Upper lobe of left lung (tissue), 6 donors: ENCODE measurements around the gene RNLS. TPM values are rescaled to one million over a fixed set of nuclear protein-coding genes. Genes with fewer than 3 reads are reported as not detected.
"Not testable (repeated sequence)": the region's sequence is repeated elsewhere in the genome, so short reads cannot be mapped to it uniquely, and the experiment has no call there.

Experiments used
- ATAC-seq, 2 donors: fragments of 200-7000 bp; cut with Tn5 transposase; one replicate each; pipeline ENCODE4 v1.9.1; 2022; ENCODE audit warnings: mild to moderate bottlenecking in 2 of 2, moderate library complexity in 2 of 2; ENCODE audit not compliant: low FRiP score in 2 of 2
- DNase-seq, 2 donors: peaks; one replicate each; pipeline ENCODE4 v3.0.0-alpha.2; 2019 to 2020
- H3K27ac ChIP-seq, 4 donors: fragments of 200-600 bp; sonication (generic); one replicate each; pipeline ENCODE4 v1.5.1; 2016 to 2019
- H3K27me3 ChIP-seq, 4 donors: fragments of 200-600 bp; sonication (generic); one replicate each; pipeline ENCODE4 v1.5.1; 2017 to 2019
- H3K36me3 ChIP-seq, 4 donors: fragments of 200-600 bp; sonication (generic); one replicate each; pipeline ENCODE4 v1.5.1; 2016 to 2019
- H3K4me1 ChIP-seq, 4 donors: fragments of 200-600 bp; sonication (generic); one replicate each; pipeline ENCODE4 v1.5.1; 2018 to 2019
- H3K4me3 ChIP-seq, 4 donors: fragments of 200-600 bp; sonication (generic); one replicate each; pipeline ENCODE4 v1.5.1; 2017 to 2019; ENCODE audit warnings: mild to moderate bottlenecking in 2 of 4, moderate library complexity in 1 of 4
- H3K9me3 ChIP-seq, 4 donors: fragments of 200-600 bp; sonication (generic); one replicate each; pipeline ENCODE4 v1.5.1; 2018 to 2019
- CTCF ChIP-seq, 6 experiments: fragments of 450-650 bp in 4 of 6; fragments of 200-600 bp in 2 of 6; sonication (generic) in 2 of 6; IDR thresholded peaks; one replicate each; pipeline ENCODE4 v1.5.1; 2016 to 2019; ENCODE audit warnings: antibody characterized with exemption in 6 of 6
- EP300 ChIP-seq, 4 donors: sonication (generic); formaldehyde crosslinking; IDR thresholded peaks; one replicate each; pipeline ENCODE4 v1.5.1; 2017; ENCODE audit warnings: antibody characterized with exemption in 4 of 4, control low read depth in 2 of 4
- POLR2A ChIP-seq, 4 donors: fragments of 450-650 bp; IDR thresholded peaks; one replicate each; pipeline ENCODE4 v1.5.1; 2016 to 2017; ENCODE audit warnings: antibody characterized with exemption in 4 of 4, mild to moderate bottlenecking in 2 of 4
- POLR2AphosphoS5 ChIP-seq, 2 donors: sonication (generic); formaldehyde crosslinking; IDR thresholded peaks; one replicate each; pipeline ENCODE4 v1.5.1; 2017; ENCODE audit warnings: antibody characterized with exemption in 2 of 2
- WGBS, 2 donors: methylation state at CpG; one replicate each; pipeline ENCODE4 v1.1.5; 2017 to 2018; 5-methylcytosine and 5-hydroxymethylcytosine counted together
- total RNA-seq, 6 donors: library from RNA; depleted of rRNA in 4 of 6; stranded (reverse); fragments of >200 nt in 4 of 6; gene quantifications; one replicate each; pipeline versions ENCODE4 v1.1.0 to v1.2.1, GENCODE V29; 2016 to 2021
- donor health status: DM: no; HTN: no; CAD: no; lungs with moderate emphysema.
- donor health status: DM: no; HTN: yes; CAD: no; lungs with severe emphysema.

The RNLS gene
- total RNA-seq, 6 donors from 2014 or later, result 5.0 to 27.1 (median 15.0) TPM

GRCh38 chr10:88288320-88289059 is 294.6 kb downstream of the RNLS start:
- Histone ChIP-seq H3K4me3 (no peak overlapping the region), H3K27me3 (no peaks in the 10 kb centered on the region), H3K9me3 (no peaks in the 10 kb centered on the region), H3K27ac (no peak overlapping the region), H3K4me1 (no peaks in the 10 kb centered on the region), H3K36me3 (no peaks in the 10 kb centered on the region)
- TF ChIP-seq CTCF (IDR thresholded peaks at IDR 0.05) (no peak), EP300 (IDR thresholded peaks at IDR 0.05) (no peak), POLR2A (IDR thresholded peaks at IDR 0.05) (no peak), POLR2AphosphoS5 (IDR thresholded peaks at IDR 0.05) (no peak)
- 87 to 92% methylated on average over 3 of the region's 3 CpGs for WGBS, 2 donors
- ATAC-seq (no peak), DNase-seq (no peak)

- H3K36me3 ChIP-seq, result no peaks in the 10 kb centered on the region
- no peaks in the 10 kb centered on the region for H3K9me3 ChIP-seq
- no peak overlapping the region for H3K27ac ChIP-seq
- no peak for DNase-seq
- 100% methylated on average over 1 of the region's 1 CpG for WGBS, 2 donors
- H3K4me3 ChIP-seq, result no peak overlapping the region
- H3K4me1 ChIP-seq, result no peaks in the 10 kb centered on the region
- TF ChIP-seq POLR2A (IDR thresholded peaks at IDR 0.05), result no peak
- TF ChIP-seq EP300 (IDR thresholded peaks at IDR 0.05), result no peak
- no peak for TF ChIP-seq POLR2AphosphoS5 (IDR thresholded peaks at IDR 0.05)
- no peaks in the 10 kb centered on the region for H3K27me3 ChIP-seq
- no peak for ATAC-seq
Observed at GRCh38 chr10:88286030-88286429, 297.1 kb downstream of the RNLS start.

GRCh38 chr10:88281592-88282347 is 301.3 kb downstream of the RNLS start:
- no peak overlapping the region for H3K27ac ChIP-seq
- no peak for ATAC-seq
- TF ChIP-seq POLR2A (IDR thresholded peaks at IDR 0.05) (no peak), CTCF (IDR thresholded peaks at IDR 0.05) (no peak)
- peaks cover 0 to 2% (median 0%) of the 10 kb centered on the region in 4 donors for H3K27me3 ChIP-seq
- H3K9me3 ChIP-seq, result no peaks in the 10 kb centered on the region
- no peak for DNase-seq
- 83 to 85% methylated on average over 6 of the region's 6 CpGs for WGBS, 2 donors
- H3K4me1 ChIP-seq, result peaks cover 0 to 10% (median 5%) of the 10 kb centered on the region in 4 donors
- H3K4me3 ChIP-seq, result no peak overlapping the region
- H3K36me3 ChIP-seq, result no peaks in the 10 kb centered on the region

- Histone ChIP-seq H3K4me3 (no peak overlapping the region), H3K9me3 (no peaks in the 10 kb centered on the region), H3K27ac (no peak overlapping the region), H3K4me1 (peaks cover 0 to 10% (median 5%) of the 10 kb centered on the region in 4 donors), H3K36me3 (no peaks in the 10 kb centered on the region), H3K27me3 (peaks cover 0 to 2% (median 0%) of the 10 kb centered on the region in 4 donors)
- ATAC-seq (no peak), DNase-seq (no peak)
- TF ChIP-seq POLR2A (IDR thresholded peaks at IDR 0.05) (no peak), CTCF (IDR thresholded peaks at IDR 0.05) (no peak), POLR2AphosphoS5 (IDR thresholded peaks at IDR 0.05) (no peak), EP300 (IDR thresholded peaks at IDR 0.05) (no peak)
Observed at GRCh38 chr10:88280518-88280917, 302.6 kb downstream of the RNLS start.

- Histone ChIP-seq H3K4me1 (peaks cover 0 to 10% (median 5%) of the 10 kb centered on the region in 4 donors), H3K9me3 (no peaks in the 10 kb centered on the region), H3K27me3 (peaks cover 0 to 2% (median 0%) of the 10 kb centered on the region in 4 donors), H3K36me3 (no peaks in the 10 kb centered on the region), H3K4me3 (no peak overlapping the region), H3K27ac (no peak overlapping the region)
- ATAC-seq (peak; percentile 21 to 83), DNase-seq (peak in 1 of 2 donors; percentile 63)
- 51 to 65% methylated on average over 2 of the region's 2 CpGs for WGBS, 2 donors
- TF ChIP-seq EP300 (IDR thresholded peaks at IDR 0.05) (no peak), POLR2AphosphoS5 (IDR thresholded peaks at IDR 0.05) (no peak), CTCF (IDR thresholded peaks at IDR 0.05) (no peak)
Observed at GRCh38 chr10:88278912-88279311, 304.2 kb downstream of the RNLS start.

- H3K4me3 ChIP-seq, H3K9me3 ChIP-seq, DNase-seq, H3K27me3 ChIP-seq, H3K27ac ChIP-seq, ATAC-seq, H3K36me3 ChIP-seq: not testable (repeated sequence)
- H3K4me1 ChIP-seq, result peaks cover 1 to 13% (median 5%) of the 10 kb centered on the region in 4 donors
- WGBS, 2 donors, result 94 to 95% methylated on average over 4 of the region's 4 CpGs
Observed at GRCh38 chr10:88276945-88277344, 306.2 kb downstream of the RNLS start.
